Measurements from ENCODE around the gene HGD.

HGD gene

GRCh38 chr3:120597445-120598049 is 84.5 kb downstream of the HGD start:
- H3K4me1 ChIP-seq (ENCODE audit: control insufficient read depth in 5 of 5, insufficient read depth in 5 of 5, low read length in 5 of 5) = peaks cover 5 to 36% (median 34%) of the 10 kb centered on the region in 5 donors
- H3K36me3 ChIP-seq (ENCODE audit: control insufficient read depth in 5 of 5, insufficient read depth in 5 of 5, low read length in 5 of 5) = peaks cover 15 to 37% (median 24%) of the 10 kb centered on the region in 5 donors
- no peaks in the 10 kb centered on the region for H3K27me3 ChIP-seq (ENCODE audit: control insufficient read depth in 5 of 5, insufficient read depth in 4 of 5, low read length in 5 of 5)
- H3K27ac ChIP-seq (ENCODE audit: low read depth, low read length) = peak overlapping the region; percentile 38
- peak overlapping the region in 3 of 5 donors; percentile 17 to 65 (median 23) for H3K9ac ChIP-seq (ENCODE audit: low read length in 5 of 5)
- peak overlapping the region; percentile 47 to 84 (median 51) for H3K4me3 ChIP-seq (ENCODE audit: low read depth in 1 of 5, low read length in 5 of 5)
- H3K9me3 ChIP-seq (ENCODE audit: control insufficient read depth in 5 of 5, low read length in 5 of 5) = no peaks in the 10 kb centered on the region

GRCh38 chr3:120596853-120597223 is 85.2 kb downstream of the HGD start:
- H3K27me3 ChIP-seq (ENCODE audit: control insufficient read depth in 5 of 5, insufficient read depth in 4 of 5, low read length in 5 of 5) = no peaks in the 10 kb centered on the region
- H3K9ac ChIP-seq (ENCODE audit: low read length in 5 of 5) = peak overlapping the region; percentile 89 to 99 (median 99)
- H3K36me3 ChIP-seq (ENCODE audit: control insufficient read depth in 5 of 5, insufficient read depth in 5 of 5, low read length in 5 of 5) = peaks cover 10 to 30% (median 18%) of the 10 kb centered on the region in 5 donors
- H3K9me3 ChIP-seq (ENCODE audit: control insufficient read depth in 5 of 5, low read length in 5 of 5) = no peaks in the 10 kb centered on the region
- H3K4me1 ChIP-seq (ENCODE audit: control insufficient read depth in 5 of 5, insufficient read depth in 5 of 5, low read length in 5 of 5) = peaks cover 5 to 39% (median 34%) of the 10 kb centered on the region in 5 donors
- H3K27ac ChIP-seq (ENCODE audit: low read depth, low read length) = peak overlapping the region; percentile 95
- peak overlapping the region; percentile 84 to 93 (median 89) for H3K4me3 ChIP-seq (ENCODE audit: low read depth in 1 of 5, low read length in 5 of 5)

- Histone ChIP-seq H3K9ac (ENCODE audit: low read length in 5 of 5) (peak within 1 kb of the TSS; percentile 89 to 99 (median 99)), H3K4me3 (ENCODE audit: low read depth in 1 of 5, low read length in 5 of 5) (peak within 1 kb of the TSS; percentile 84 to 93 (median 89)), H3K27ac (ENCODE audit: low read depth, low read length) (peak within 1 kb of the TSS; percentile 95), H3K4me1 (ENCODE audit: control insufficient read depth in 5 of 5, insufficient read depth in 5 of 5, low read length in 5 of 5) (peaks cover 5 to 40% (median 34%) of the 10 kb centered on the region in 5 donors), H3K36me3 (ENCODE audit: control insufficient read depth in 5 of 5, insufficient read depth in 5 of 5, low read length in 5 of 5) (peaks cover 6 to 24% (median 12%) of the 10 kb centered on the region in 5 donors), H3K27me3 (ENCODE audit: control insufficient read depth in 5 of 5, insufficient read depth in 4 of 5, low read length in 5 of 5) (no peaks in the 10 kb centered on the region), H3K9me3 (ENCODE audit: control insufficient read depth in 5 of 5, low read length in 5 of 5) (no peaks in the 10 kb centered on the region)
These were observed 85.8 kb downstream of the HGD start, which contains the start of gene NDUFB4 for GRCh38 chr3:120596116-120596852. Gene NDUFB4 (plus strand): TSS chr3:120596336. CDS start chr3:120596360, 24 bp downstream.

GRCh38 chr3:120595788-120596115 is 86.3 kb downstream of the HGD start:
- no peaks in the 10 kb centered on the region for H3K27me3 ChIP-seq (ENCODE audit: control insufficient read depth in 5 of 5, insufficient read depth in 4 of 5, low read length in 5 of 5)
- H3K36me3 ChIP-seq (ENCODE audit: control insufficient read depth in 5 of 5, insufficient read depth in 5 of 5, low read length in 5 of 5) = peaks cover 4 to 19% (median 9%) of the 10 kb centered on the region in 5 donors
- H3K4me3 ChIP-seq (ENCODE audit: low read depth in 1 of 5, low read length in 5 of 5) = peak overlapping the region; percentile 82 to 93 (median 85)
- H3K9ac ChIP-seq (ENCODE audit: low read length in 5 of 5) = peak overlapping the region in 4 of 5 donors; percentile 96 to 99 (median 99)
- H3K4me1 ChIP-seq (ENCODE audit: control insufficient read depth in 5 of 5, insufficient read depth in 5 of 5, low read length in 5 of 5) = peaks cover 5 to 40% (median 34%) of the 10 kb centered on the region in 5 donors
- H3K9me3 ChIP-seq (ENCODE audit: control insufficient read depth in 5 of 5, low read length in 5 of 5) = no peaks in the 10 kb centered on the region
- peak overlapping the region; percentile 95 for H3K27ac ChIP-seq (ENCODE audit: low read depth, low read length)

GRCh38 chr3:120587332-120587975 is 94.6 kb downstream of the HGD start:
- Histone ChIP-seq H3K9ac (ENCODE audit: low read length in 5 of 5) (no peak overlapping the region), H3K27me3 (ENCODE audit: control insufficient read depth in 5 of 5, insufficient read depth in 4 of 5, low read length in 5 of 5) (no peaks in the 10 kb centered on the region), H3K9me3 (ENCODE audit: control insufficient read depth in 5 of 5, low read length in 5 of 5) (peaks cover 0 to 2% (median 0%) of the 10 kb centered on the region in 5 donors), H3K27ac (ENCODE audit: low read depth, low read length) (no peak overlapping the region), H3K4me3 (ENCODE audit: low read depth in 1 of 5, low read length in 5 of 5) (no peak overlapping the region), H3K36me3 (ENCODE audit: control insufficient read depth in 5 of 5, insufficient read depth in 5 of 5, low read length in 5 of 5) (no peaks in the 10 kb centered on the region), H3K4me1 (ENCODE audit: control insufficient read depth in 5 of 5, insufficient read depth in 5 of 5, low read length in 5 of 5) (peaks cover 0 to 4% (median 0%) of the 10 kb centered on the region in 5 donors)

All from subcutaneous abdominal adipose tissue (tissue), 5 donors.